GM18511 (cell line): ENCODE data around the gene LUC7L3.
"Not testable (repeated sequence)": the region's sequence is repeated elsewhere in the genome, so short reads cannot be mapped to it uniquely, and the experiment has no call there.

Experiments used
- ATAC-seq: cut with Tn5 transposase; IDR thresholded peaks from one replicate; pipeline ENCODE4 v1.9.1; 2021; ENCODE audit warnings: mild to moderate bottlenecking, moderate library complexity; ENCODE audit not compliant: unreplicated experiment

LUC7L3 gene

DNA sequence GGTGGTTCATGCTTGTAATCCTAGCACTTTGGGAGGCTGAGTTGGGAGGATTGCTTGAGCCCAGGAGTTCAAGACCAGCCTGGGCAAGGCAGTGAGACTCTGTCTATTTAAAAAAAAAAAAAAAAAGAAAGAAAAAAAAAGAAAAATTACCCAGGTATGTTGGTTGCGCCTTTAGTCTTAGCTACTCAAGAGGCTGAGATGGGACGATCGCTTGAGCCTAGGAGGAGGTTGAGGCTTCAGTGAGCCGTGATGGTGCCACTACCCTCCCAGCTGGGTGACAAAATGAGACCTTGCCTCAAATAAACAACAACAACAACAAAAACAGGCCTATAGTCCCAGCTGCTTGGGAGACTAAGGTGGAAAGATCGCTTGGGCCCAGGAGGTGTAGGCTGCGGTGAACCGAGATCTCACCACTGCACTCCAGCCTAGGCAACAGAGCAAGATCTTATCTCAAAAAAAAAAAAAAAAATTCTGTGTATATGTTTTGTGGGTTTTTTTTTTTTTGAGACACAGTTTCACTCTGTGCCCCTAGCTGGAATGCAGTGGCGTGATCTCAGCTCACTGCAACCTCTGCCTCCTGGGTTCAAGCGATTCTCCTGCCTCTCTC, 60.4 kb downstream of the LUC7L3 start:
- no peak for ATAC-seq

DNA sequence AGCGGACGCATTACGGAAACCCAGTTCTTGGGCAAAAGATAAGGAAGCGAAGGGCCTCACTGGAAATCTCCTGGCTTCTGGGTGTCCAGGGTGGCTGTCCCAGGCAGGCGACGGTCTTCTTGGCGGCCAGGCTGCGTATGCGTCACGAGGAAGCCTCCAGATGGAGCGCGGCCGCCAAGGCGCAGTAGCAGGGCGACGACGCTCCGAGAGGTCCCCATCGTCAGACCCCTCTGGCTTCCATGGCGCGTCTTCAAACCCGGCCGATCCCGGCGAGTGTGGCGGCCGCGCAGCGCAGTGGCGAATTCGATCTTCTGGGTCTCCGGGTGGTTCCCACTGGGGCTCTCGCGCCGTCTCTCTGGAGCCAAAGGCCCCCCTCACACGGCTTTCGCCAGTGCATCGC, 61.8 kb downstream of the LUC7L3 start:
- no peak for ATAC-seq

DNA sequence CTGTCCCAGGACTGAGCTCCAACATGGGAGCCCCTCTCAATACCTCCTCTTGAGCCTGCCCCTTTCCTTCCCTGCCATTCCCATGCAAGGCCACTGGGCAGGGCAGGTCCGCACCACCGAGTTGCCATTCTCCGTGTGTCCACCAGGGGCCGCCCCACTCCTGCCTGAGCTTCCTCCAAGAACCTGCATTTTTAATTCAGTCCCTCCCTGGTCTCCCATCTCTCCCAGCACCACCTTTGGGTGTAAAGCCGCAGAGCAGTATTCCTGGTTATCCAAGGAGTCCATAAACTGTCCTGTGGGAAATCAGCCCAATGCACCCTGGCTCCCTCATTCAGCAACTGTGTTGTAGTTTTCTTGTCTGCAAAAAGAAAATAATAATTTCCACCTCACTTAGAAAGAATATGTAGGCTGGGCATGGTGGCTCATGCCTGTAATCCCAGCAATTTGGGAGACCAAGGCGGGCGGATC, 63.8 kb downstream of the LUC7L3 start:
- no peak for ATAC-seq

DNA sequence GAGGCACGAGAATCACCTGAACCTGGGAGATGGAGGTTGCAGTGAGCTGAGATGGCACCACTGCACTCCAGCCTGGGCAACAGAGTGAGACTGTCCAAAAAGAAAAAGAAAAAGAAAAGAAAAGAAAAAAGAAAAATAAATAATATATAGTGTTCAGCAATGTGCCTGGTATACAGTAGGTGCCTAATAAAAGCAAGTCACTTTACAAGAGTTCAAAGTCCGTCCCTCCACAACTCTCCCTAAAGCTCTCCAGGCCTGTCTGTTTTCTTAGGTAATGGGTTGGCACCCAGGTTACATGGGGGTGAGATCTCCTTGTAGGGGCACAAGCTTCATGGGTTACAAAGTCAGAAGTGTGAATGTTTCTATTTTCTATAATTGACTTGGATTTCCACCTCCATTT, 64.5 kb downstream of the LUC7L3 start:
- no peak for ATAC-seq

DNA sequence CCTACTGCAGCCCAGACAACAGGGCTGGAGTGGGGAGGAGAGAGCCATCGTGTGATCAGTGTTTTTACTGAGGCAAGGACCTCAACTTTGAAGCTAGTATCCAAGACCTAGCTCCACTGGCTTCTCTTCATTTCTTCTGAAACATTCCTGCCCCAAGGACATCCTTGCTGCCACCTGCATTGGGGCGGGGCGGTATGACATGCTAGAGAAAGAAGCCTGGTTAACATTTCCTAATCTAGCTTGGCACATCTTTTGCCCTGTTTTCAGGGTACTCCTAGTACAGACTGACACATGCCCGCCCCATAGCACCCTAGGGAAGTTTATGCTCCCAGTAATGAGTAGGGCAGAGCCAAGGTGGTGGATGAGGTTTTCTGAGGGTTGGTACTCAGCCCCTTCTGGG, 65.7 kb downstream of the LUC7L3 start:
- ATAC-seq = no peak

DNA sequence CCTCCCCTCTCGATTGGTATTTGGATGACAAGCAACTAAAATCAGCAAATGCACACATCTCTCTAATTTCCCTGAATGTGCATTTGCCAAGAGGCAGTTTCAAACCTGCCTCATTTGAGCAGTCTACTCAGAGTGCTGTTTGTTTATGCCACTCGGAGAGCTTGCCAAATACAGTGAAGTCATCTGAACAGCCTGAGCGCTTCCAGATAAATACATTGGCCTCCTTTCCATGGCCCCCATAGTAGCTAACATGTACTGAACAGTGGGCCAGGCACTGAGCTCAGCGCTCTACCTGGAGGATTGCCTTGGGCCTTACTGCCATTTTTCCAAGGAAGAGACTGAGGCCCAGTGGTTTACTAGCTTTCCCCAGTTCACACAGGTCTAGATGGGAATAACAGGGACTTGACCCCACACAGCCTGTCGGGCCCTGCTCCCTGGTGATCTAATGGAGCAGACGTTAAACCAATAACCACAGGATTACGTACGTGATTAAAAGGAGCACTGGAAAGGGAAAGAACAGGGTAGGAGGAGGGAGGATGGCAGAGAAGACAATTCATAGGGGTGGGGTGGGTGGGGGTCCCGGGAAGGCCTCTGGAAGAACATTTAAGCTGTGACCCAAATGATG, 66.7 kb downstream of the LUC7L3 start:
- ATAC-seq = no peak

DNA sequence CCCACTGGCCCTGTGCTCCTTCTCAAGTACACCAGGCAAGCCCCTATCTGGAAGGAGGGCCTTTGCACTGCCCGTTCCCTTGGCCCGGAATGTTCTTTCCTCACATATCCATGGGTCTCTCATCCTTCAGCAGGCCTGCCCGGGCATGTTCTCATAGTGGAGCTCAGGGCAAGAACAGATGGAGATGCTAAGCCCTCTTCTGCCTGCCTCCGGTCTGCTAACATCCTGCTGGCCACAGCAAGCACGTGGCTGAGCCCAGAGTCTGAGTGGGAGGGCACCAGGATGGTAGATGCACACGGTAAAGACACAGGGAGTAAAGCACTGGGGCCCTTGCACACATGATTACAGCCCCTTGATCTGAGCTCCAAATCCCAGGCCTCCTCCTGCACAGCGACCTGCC, 67.7 kb downstream of the LUC7L3 start:
- no peak for ATAC-seq

DNA sequence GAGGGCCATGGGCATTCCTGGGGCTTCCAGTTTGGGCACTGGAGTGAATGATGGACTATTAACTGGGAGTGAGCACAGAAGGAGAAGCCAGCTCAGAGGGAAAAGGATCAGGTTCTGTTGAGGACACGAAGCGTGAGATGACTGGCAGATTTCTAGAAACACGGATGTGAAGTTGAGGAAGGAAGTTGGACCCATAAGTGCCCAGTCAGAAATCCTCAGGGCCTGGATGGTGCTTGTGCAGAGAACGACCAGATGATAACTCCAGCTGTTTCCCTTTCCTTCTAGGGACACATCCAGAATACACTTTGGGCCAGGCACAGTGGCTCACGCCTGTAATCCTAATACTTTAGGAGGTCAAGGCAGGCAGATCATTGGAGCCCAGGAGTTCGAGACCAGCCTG, 71.2 kb downstream of the LUC7L3 start:
- no peak for ATAC-seq

DNA sequence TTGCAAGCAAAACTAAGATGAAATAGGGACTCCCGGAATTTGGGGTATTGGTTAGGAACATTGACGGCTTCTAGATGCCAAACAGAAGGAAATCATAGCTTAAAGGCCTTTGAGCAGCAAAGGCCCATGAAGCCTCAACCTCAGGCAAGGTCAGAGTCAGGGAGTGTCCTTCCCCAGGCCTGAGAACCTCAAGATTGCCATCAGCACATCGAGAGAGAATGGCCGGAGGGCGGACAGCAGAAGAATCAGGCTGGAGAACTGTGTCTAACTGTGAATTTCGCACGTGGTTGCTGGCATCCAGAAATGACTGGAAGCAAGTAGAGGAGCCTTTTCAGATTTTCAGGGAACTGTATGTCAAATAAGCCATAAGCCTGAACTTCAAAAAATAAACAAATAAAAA, 72.7 kb downstream of the LUC7L3 start:
- ATAC-seq = no peak

DNA sequence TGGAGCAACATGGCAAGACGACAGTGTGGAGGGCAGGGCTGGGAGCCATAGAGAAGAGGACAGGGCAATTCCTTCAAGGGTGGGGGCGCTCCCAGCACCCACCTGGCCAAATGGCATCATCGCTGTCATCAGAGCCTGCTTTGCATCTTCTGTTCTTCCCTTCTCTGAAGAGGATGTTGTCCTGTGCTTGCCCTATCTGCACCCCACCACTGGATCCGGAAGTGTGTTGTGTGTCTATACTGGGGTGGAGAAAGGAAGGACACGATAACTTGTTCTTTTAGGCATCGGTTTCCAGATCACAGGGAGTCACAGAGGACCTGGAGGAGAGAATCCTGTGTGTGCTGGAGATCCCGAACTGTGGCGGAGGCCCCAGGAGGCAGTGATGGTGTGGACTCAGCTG, 73.6 kb downstream of the LUC7L3 start:
- ATAC-seq = no peak

DNA sequence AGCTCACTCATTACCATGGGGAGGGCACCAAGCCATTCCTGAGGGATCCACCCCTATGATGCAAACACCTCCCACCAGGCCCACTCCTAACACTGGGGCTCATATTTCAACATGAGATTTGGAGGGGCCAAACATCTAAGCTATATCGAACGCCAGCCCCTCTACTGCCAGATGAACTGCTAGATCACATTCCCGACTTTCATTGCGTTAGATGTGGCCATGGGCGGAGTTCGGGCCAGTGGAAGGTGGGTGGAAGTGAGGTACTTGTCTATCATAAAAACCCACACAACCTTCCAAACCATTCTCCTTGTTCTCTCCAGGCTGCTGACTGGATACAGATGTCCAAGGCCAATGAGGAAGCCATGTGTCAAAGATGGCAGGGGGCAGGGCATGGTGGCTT, 75.0 kb downstream of the LUC7L3 start:
- ATAC-seq = no peak

DNA sequence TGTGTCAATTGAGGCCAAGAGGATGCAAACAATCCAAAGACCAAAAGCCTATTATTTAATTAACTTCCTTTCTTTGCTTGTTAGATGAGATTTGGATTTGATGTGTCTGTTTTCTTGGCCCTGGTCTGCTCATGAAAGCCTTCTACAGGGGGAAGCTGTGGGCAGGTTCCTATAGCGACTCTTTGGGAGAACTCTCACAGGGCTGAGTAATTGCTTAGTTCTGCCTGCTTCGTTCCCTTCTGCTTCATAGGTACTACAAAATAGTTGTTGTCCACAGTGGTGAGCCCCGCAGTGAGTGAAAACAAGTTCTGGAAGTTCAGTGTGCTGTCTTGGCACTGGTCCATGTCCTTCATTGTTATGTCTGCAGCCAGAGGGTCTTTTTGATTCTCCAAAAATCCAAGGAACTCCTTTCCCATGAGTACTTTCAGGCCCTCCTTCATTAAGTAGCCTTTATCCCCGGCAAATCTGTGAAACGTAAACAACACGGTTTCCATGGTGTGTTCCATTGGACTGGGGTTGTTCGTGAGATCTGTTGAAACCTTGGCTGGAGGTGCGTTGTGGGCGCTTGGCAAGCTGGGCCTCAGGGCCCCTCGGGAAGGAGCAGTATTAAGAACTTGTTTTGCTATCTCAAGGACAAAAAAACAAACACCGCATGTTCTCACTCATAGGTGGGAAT, 77.9 kb downstream of the LUC7L3 start:
- ATAC-seq = no peak

DNA sequence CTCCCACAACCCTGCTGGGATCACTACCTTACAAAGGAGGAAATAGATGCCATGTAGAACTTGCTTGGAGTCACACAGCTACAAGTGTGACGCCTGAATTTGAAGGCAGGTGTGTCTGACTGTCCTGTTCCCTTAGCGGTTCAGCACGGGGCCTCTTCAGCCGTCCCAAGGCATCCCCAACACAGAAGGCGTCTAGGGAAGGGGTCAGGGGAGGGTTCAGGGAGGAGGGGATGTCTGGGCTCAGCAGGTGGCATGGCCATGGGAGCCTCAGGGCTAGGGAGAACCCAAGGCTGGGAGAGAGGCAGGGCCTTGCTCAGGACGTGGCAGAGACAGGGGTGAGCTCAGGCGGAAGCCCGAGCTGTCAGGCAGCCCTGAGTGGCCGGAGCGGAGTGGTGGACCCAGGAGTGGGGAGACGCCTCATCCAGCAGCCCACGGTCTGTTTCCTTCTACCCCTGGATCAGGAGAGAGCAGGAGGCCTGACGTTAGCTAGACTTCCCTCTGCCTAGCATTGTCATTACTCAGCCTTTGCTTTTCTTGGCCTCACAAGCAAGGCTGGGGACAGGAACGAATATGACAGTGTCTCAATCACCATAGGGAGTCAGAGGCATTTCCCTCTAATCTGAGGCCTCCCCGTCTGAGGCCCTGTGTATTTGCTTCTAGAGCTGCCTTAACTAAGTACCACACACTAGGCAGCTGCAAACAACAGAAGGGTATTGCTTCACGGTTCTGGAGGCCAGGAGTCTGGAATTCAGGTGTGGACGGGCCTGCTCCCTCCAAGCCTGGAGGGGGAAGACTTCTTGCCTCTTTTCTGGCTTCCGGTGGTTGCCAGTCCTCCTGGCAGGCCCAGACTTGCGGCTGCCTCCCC, 79.3 kb downstream of the LUC7L3 start:
- no peak for ATAC-seq

DNA sequence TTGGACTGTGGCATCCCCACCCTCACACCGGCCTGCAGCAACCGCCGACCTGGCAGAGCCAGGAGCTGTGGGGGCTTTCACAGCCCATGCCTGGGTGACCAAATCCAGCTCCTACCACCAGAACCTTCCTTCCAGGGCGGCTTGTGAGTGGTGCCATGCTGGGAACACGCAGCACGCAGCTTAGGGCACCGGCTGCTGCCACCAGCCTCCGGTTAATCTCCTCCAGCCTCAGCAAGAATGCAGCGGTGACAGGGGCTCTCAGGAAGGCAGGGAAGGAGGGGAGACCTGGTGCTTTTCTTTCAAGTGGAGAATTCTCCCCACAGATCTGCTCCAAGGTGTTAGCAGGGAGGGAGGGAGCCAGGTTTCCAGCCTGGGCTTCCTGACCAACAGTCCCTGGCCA, 80.2 kb downstream of the LUC7L3 start:
- no peak for ATAC-seq

DNA sequence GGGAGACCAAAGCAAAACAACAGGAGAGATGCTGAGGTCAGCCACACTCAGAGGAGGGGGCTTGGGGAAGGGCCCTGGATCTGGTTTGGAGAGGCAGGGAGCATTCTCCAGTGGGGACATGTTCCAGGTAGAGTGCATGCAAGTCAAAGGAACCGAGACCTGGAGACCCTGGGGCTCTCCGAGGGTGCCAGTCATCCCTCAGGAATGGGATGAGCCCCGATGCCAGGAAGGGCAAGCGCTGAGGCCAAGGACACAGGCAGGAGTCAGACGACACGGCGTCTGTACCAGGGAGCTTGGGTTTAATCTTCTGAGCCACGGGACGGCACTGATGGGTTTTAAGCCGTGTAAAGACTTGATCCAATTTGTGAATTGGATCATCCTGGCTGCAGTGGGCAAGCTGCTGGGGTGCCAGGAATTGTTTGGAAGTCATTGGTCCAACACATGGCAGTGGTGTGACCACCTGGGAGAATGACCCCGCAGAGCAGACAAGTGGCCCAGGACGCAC, 80.8 kb downstream of the LUC7L3 start:
- no peak for ATAC-seq

DNA sequence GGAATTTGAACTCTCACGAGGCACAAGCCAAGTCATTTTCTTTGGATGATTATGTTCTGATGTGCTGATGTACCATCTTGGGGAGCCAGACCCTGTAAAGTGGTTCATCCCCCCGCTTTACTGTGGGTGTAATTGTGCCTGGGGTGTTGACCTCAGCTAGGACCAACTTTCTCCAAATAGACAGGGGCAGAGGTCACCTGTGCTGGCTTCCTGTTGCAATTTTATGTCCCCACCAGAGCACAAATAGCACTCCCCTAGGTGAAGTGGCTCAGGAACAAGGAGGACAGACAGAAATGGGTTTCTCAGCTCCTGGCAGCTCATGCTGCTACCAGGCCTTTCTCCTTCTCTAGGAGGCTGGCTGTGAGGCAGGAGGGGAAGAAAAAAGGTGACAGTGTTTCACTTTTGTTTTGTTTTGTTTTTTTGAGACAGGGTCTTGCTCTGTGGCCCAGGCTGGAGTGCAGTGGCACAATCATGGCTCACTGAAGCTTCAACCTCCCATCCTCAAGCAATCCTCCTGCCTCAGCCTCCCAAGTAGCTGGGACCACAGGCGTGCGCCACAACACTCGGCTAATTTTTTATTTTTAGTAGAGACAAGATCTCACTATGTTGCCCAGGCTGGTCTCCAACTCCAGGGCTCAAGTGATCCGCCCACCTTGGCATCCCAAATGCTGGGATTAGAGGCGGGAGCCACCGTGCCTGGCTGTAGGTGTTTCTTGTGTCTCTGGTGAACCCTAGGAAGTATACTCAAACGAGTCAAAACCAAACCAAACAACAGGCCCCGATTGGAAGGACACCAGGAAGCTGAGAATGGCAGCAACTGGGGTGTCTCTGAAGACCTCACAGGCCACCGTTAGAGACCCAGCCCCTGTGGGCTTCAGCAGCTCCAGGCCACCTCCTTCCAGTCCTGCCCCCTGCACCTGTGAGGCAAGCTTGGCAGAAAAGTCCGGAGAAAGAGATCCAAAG, 83.5 kb downstream of the LUC7L3 start:
- ATAC-seq = no peak

DNA sequence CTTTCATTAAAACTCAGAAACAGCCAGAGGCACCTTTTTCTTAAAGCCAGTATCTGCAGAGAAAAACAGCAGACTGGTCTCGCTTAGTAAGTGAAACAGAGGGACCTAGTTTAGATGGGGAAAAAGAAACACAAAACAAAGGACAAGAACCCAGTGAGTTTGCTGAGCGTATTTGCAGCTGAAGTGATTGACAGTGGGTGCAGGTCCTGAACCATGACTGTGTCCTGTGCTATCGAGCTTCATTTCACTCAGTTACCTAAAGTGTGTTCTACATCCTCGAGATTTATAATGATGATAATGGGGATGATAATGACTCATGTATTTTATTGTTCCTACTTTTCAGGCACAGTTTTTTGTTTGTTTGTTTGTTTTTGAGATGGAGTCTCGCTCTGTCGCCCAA, 84.3 kb downstream of the LUC7L3 start:
- no peak for ATAC-seq

DNA sequence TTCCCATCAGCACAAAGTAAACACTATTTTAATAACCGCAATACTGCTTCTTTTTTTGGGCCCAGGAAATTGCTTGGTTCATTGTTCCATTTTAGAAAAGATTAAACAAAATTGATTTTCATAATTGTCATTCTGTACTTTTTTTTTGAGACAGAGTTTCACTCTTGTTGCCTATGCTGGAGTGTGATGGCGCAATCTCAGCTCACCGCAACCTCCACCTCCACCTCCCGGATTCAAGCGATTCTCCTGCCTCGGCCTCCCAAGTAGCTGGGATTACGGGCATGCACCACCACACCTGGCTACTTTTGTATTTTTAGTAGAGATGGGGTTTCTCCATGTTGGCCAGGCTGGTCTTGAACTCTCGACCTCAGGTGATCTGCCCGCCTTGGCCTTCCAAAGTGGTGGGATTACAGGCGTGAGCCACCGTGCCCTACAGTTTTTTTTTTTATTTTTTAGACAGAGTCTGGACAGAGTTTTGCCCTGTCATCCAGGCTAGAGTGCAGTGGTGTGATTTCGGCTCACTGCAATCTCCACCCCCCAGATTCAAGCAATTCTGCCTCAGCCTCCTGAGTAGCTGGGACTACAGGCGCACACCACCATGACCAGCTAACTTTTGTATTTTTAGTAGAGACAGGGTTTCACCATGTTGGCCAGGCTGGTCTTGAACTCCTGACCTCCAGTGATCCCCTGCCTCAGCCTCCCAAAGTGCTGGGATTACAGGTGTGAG, 85.5 kb downstream of the LUC7L3 start:
- not testable (repeated sequence) for ATAC-seq

DNA sequence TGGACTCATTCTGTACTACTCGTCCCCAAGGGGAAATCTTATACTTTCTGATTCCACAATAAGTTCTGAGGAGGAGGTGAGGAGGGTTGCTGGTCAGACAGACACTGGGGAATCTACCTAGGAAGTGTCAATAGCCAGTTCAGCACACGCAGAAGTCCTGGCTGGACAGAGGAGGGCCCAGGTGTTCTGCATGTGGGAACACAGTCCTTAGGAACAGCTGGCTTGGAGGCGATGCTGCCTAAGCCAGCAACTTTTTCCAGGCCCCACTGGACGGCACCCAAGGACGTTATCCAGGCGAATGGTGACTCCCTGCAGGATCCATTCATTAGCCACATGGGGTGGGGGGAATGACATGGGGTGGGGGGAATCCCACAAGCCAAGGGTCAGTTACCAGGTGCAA, 86.1 kb downstream of the LUC7L3 start:
- no peak for ATAC-seq
